Dedifferentiated amniotic fluid mesenchymal stem cell (primary cell): ENCODE results near the gene HNRNPD.
"Not testable (repeated sequence)": the region's sequence is repeated elsewhere in the genome, so short reads cannot be mapped to it uniquely, and the experiment has no call there.

ENCODE experiments used
- DNase-seq: peaks from one replicate; pipeline ENCODE4 v3.0.0-alpha.2; 2016; ENCODE audit errors: extremely low spot score

The HNRNPD gene, protein sequence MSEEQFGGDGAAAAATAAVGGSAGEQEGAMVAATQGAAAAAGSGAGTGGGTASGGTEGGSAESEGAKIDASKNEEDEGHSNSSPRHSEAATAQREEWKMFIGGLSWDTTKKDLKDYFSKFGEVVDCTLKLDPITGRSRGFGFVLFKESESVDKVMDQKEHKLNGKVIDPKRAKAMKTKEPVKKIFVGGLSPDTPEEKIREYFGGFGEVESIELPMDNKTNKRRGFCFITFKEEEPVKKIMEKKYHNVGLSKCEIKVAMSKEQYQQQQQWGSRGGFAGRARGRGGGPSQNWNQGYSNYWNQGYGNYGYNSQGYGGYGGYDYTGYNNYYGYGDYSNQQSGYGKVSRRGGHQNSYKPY

GRCh38 chr4:82373816-82374625 is at the start of gene HNRNPD:
Gene HNRNPD (minus strand): TSS chr4:82373991. CDS start chr4:82373678, 313 bp downstream.
- peak; percentile 99 for DNase-seq

DNA sequence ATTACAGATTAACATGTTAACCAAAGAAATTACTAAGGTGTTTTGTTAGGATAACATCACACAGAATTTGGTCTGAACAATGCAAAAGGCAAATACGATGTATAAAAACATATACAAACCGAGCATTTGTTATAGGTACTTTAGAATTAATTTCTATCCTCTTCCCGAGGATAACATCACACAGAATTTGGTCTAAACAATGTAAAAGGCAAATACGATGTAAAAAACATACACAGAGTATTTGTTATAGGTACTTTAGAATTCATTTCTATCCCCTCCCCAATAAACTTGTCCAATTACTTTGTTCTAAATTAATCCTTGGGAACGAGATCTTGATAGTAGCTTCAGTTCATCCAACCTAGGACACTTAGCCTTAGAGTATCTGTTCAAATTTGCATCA is 48.8 kb upstream of the HNRNPD start:
- no peak for DNase-seq

GRCh38 chr4:82421796-82422560 is 48.2 kb upstream of the HNRNPD start:
- no peak for DNase-seq

DNA sequence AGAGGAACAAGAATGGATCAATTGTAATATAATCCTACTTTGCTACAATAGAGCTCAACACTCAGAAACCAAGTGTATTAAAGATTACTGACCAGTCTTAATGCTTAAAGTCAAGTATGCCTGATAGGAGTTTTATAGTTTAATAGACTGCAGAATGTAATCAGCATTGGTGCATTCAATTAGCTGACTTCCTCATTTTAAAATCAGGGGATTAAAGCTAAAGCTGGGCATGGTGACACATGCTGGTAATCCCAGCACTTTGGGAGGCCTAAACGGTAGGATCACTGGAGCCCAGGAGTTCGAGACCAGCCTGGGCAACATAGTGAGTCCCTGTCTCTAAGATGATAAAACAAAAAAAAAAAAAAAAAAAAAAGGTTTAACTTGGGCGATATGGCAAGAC is 45.7 kb upstream of the HNRNPD start:
- DNase-seq: no peak

- no peak for DNase-seq
Measured at GRCh38 chr4:82415922-82416365, 42.2 kb upstream of the HNRNPD start.

DNA sequence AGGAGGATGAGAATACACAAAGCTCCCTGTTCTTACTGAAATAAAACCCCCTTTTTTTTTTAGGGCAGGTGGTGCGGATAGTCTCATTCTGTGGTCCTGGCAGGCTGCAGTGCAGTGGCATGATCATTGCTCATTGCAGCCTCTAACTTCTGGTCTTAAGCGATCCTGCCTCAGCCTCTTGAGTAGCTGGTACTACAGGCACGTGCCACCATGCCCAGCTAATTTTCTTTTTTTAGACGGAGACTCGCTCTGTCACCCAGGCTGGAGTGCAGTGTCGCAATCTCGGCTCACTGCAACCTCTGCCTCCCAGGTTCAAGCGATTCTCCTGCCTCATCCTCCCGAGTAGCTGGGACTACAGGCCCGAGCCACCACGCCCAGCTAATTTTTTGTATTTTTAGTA is 41.3 kb upstream of the HNRNPD start:
- DNase-seq: not testable (repeated sequence)

DNA sequence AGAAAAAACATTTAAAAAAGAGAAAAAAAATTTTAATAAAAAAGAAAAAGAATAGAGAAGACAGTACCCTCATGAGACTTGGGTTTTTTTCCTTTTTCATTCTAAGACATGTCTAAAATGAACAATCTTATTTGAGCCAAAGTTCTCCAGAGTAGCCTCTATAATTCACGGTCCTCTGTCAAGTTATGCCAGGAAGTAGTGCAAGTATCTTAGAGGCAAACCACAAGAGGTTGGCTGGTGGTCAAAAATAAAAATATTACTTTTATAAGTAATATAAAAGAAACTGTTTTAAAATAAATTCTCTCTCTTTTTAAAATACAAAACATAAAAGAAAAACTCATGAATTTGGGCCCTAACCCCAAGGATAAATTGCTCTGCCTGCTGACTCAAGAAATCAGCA is 29.9 kb upstream of the HNRNPD start:
- DNase-seq: no peak

- DNase-seq: no peak
Measured at GRCh38 chr4:82402196-82402775, 28.5 kb upstream of the HNRNPD start.

DNA sequence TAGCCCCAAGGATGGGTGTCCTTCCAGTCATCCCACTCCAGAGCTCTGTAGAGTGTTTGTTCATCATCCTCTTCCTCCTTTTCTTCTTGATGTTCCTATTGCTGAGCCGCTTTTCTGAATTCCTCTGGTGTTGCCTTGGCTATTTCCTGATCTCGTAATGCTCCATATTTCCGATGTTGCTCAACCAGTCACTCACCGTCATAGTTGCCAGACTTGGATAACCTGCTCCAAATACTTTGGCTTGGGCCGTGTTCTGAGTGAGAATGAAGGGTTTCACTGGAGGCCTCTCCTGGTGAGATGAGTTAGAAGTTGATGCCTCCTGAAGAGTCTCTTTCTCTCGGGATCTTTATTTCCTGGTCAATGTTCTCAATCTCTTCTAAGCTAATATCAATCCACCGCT is 27.8 kb upstream of the HNRNPD start:
- no peak for DNase-seq

- no peak for DNase-seq
Measured at GRCh38 chr4:82398263-82398662, 24.5 kb upstream of the HNRNPD start.

DNA sequence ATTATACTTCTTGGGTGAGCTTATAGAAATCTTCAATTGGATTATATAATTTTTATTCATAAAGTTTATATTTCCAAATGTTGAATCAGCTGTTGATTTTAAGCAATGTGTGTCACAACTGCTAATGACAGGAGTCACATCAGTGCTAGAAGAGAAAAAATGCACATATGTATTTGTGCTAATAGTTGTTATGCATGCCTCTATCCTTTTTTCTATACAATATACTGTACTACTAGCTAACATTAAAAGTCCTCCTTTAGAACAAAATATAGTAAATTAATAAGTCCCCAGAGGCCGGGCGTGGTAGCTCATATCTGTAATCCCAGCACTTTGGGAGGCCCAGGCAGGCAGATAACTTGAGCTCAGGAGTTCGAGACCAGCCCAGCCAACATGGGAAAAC is 23.7 kb upstream of the HNRNPD start:
- DNase-seq: no peak

DNA sequence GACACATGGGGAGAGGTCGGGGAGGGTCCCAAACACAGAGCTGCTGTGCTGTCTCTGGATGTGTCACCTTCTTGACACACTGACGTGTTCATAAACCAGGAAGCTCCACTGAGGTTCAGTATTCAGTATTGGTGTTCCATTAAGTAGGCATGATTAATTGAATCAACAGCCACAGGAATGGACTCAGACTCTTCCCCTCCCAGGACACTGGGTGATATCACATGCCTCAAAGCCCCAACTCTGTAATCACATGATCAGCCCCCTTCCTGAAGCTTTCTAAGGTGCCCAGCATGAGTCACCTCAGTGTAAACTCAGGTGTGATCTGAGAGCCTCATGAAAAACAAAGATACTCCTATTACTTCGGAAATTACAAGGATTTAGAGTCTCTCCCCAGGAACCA is 21.1 kb upstream of the HNRNPD start:
- no peak for DNase-seq

GRCh38 chr4:82390061-82390460 is 16.3 kb upstream of the HNRNPD start:
- DNase-seq: not testable (repeated sequence)

DNA sequence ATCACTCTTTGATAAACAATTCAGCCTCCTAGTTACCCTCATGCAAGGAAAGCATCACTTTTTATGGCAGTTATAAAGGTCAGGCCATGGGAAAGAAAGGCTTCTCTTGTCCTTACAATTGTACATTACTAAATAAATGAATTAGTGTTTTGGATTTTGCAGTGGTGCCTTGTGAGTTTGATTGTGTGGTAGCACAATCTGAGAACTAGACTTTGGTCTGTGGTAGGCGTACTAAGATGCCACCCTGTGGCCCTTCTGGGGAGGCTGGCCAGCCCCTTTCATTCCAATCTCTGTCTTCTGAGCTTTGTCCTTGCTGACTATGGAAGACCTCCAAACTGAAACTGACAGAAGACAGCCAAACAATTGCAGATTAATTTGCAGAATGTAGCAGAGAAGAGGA is 14.6 kb upstream of the HNRNPD start:
- no peak for DNase-seq

- DNase-seq: not testable (repeated sequence)
Measured at GRCh38 chr4:82386312-82386711, 12.5 kb upstream of the HNRNPD start.

DNA sequence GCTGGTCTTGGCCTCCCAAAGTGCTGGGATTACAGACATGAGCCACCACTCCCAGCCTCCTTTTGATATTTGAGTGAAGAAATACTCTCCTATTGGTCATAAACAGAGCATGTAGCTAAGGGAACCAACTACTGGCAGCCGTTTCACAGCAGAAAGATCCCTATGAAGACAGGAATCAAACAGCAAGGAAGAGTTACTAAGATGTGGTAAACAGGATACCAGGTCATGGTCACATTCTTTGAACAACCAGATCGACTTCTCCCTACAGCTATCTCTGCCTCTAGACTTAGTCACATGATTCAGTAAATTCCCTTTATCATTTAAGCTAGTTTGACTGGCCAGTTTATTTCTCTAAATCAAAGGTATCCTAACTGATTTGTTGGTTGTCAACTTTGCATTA is 9.0 kb upstream of the HNRNPD start:
- no peak for DNase-seq

DNA sequence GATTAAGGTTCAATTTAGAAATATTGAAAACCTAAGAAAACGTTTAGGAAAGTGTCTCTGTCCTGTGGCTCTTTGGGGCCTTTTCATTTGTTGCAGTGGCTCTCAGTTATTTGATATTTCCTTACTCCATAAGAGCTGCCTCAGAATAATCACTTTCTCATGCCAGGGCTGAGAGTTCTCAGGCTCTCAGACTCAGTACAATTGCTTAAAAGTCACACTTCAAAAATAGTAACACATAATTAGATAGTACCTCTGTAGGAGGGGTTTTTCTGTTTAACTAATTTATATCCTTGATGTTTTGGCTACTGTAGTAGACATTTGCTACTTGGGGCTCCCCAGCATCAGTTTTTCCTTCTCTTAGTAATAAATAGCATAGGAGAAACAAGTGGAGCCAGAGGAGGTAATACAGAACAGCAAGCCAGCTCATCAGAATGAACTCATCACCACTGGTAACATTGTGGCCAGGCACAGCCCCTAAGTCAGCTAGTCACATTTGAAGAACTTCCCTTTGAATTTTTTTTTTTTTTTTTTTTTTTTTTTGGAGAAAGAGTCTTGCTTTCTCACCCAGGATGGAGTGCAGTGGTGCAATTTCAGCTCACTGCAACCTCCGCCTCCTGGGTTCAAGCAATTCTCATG is 8.0 kb upstream of the HNRNPD start:
- no peak for DNase-seq

GRCh38 chr4:82381235-82381634 is 7.4 kb upstream of the HNRNPD start:
- no peak for DNase-seq

GRCh38 chr4:82380831-82381230 is 7.0 kb upstream of the HNRNPD start:
- DNase-seq: no peak

DNA sequence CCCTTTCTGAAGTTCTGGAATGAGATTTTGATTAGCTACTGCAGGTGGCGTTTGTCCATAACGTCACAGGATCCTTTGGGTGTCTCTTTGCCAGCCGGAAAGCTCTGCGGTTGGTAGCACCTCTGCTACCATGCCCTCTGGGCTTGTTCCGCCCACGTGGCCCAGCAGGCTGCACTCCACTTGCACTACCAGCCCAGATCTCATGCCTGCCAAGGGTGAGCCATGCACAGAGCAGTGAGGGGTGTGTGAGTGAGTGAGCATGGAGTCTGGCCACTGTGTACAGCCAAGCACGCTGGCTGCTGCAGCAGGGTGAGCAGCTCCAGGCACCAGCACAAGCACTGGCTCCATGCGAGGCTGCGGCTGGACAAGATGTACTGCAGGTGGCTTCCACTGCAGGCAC is 6.6 kb upstream of the HNRNPD start:
- no peak for DNase-seq

DNA sequence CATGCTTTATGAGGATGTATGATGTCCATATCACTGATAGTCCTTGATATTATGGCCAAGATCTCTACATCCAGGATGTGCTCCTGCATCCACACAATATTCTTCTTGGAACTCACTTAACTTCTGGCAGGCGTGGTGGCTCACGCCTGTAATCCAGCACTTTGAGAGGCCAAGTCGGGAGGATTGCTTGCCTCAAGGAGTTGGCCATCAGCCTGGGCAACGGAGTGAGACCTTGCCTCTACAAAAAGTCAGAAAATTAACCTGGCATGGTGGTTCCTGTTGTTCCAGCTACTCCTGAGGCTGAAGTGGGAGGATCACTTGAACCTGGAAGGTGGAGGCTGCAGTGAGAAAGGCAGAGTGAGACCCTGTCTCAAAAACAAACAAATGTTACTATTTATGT is 2.3 kb upstream of the HNRNPD start:
- no peak for DNase-seq

- DNase-seq: peak; percentile 38
Measured at GRCh38 chr4:82373486-82373815, 340 bp downstream of the HNRNPD start.
